H1 (cell line): ENCODE results near the gene UFSP2. TPM values are rescaled to one million over a fixed set of nuclear protein-coding genes. Genes with fewer than 3 reads are reported as not detected.

Source experiments
- CTCF ChIA-PET: fragments of 300-600 bp; sonication (Branson Sonifier 250); formaldehyde crosslinking; loops from one replicate; lab custom pipeline; 2021; ENCODE audit not compliant: partially characterized antibody; lab: Charles Lee
- POLR2A ChIA-PET: fragments of 300-600 bp; sonication (Branson Sonifier 250); formaldehyde crosslinking; loops from one replicate; lab custom pipeline; 2021; ENCODE audit warnings: inconsistent platforms; ENCODE audit not compliant: partially characterized antibody; lab: Charles Lee
- DNase-seq, 2 experiments: peaks; one replicate each; pipeline versions ENCODE4 v3.0.0 to v3.0.0-alpha.2; 2010 to 2022; ENCODE audit warnings: low spot score in 2 of 2, low read depth in 1 of 2, mixed read lengths in 1 of 2
- FAIRE-seq: peaks from 2 replicates; lab custom pipeline; 2011; peaks lifted over from hg19 to GRCh38; lab: Jason Lieb, UNC
- H2AFZ ChIP-seq: 2 replicates; pipeline ENCODE4 v1.8.1; 2012; ENCODE audit warnings: low read length, inconsistent platforms
- H2AK5ac ChIP-seq: 2 replicates; pipeline ENCODE4 v1.6.1; 2013; ENCODE audit warnings: low read depth, low read length
- H2BK120ac ChIP-seq: replicated peaks from 2 replicates; pipeline ENCODE3; 2013; ENCODE audit warnings: low read depth, low read length, inconsistent platforms
- H2BK12ac ChIP-seq: 2 replicates; pipeline ENCODE4 v1.6.1; 2013; ENCODE audit warnings: low read depth, low read length
- H2BK15ac ChIP-seq: 2 replicates; pipeline ENCODE4 v1.6.1; 2013; ENCODE audit warnings: low read length
- H2BK20ac ChIP-seq: 2 replicates; pipeline ENCODE4 v1.6.1; 2013; ENCODE audit warnings: low read length
- H2BK5ac ChIP-seq: 2 replicates; pipeline ENCODE4 v1.6.1; 2013; ENCODE audit warnings: low read depth, low read length
- H3K14ac ChIP-seq: 2 replicates; pipeline ENCODE4 v1.6.1; 2013; ENCODE audit warnings: inconsistent platforms; ENCODE audit not compliant: insufficient read length
- H3K18ac ChIP-seq: 2 replicates; pipeline ENCODE4 v1.6.1; 2013; ENCODE audit warnings: low read length; ENCODE audit errors: extremely low read depth
- H3K23ac ChIP-seq: 2 replicates; pipeline ENCODE4 v1.6.1; 2013; ENCODE audit warnings: inconsistent platforms; ENCODE audit not compliant: insufficient read length
- H3K23me2 ChIP-seq: 2 replicates; pipeline ENCODE4 v1.6.1; 2013; ENCODE audit warnings: low read depth, low read length
- H3K27ac ChIP-seq: 2 replicates; pipeline ENCODE4 v1.6.1; 2011; ENCODE audit warnings: low read depth, low read length, inconsistent platforms
- H3K27me3 ChIP-seq, 4 experiments: replicated peaks in 1 of 4; 1 replicate in 1 of 4; 2 replicates in 3 of 4; pipeline versions ENCODE4 v1.6.1 to v1.8.1; 2011 to 2013; ENCODE audit warnings: low read length in 3 of 4, mild to moderate bottlenecking in 3 of 4, inconsistent platforms in 2 of 4, mixed read lengths in 2 of 4, moderate library complexity in 1 of 4; ENCODE audit not compliant: control insufficient read depth in 3 of 4, insufficient read depth in 3 of 4; ENCODE audit errors: extremely low read depth in 1 of 4
- H3K36me3 ChIP-seq, 4 experiments: 2 replicates each; pipeline versions ENCODE4 v1.6.1 to v1.8.1; 2011 to 2013; ENCODE audit warnings: mild to moderate bottlenecking in 4 of 4, low read length in 3 of 4, moderate library complexity in 2 of 4, control low read depth in 1 of 4, inconsistent platforms in 1 of 4; ENCODE audit not compliant: insufficient read depth in 4 of 4, control insufficient read depth in 2 of 4
- H3K4ac ChIP-seq: replicated peaks from 2 replicates; pipeline ENCODE3; 2013; ENCODE audit warnings: low read length, low read depth, mixed read lengths, inconsistent platforms; ENCODE audit not compliant: insufficient read length
- H3K4me1 ChIP-seq, 4 experiments: replicated peaks in 1 of 4; 1 replicate in 1 of 4; 2 replicates in 3 of 4; pipeline versions ENCODE4 v1.6.1 to v1.8.1; 2011 to 2013; ENCODE audit warnings: low read length in 3 of 4, inconsistent platforms in 2 of 4, mixed read lengths in 1 of 4; ENCODE audit not compliant: insufficient read depth in 4 of 4, control insufficient read depth in 3 of 4
- H3K4me2 ChIP-seq, 2 experiments: 2 replicates each; pipeline versions ENCODE4 v1.6.1 to v1.8.1; 2011 to 2013; ENCODE audit warnings: low read depth in 2 of 2, low read length in 2 of 2, control low read depth in 1 of 2, inconsistent platforms in 1 of 2, mild to moderate bottlenecking in 1 of 2; ENCODE audit not compliant: insufficient read depth in 1 of 2
- H3K4me3 ChIP-seq, 4 experiments: fragments of 200-600, 300-600 bp in 1 of 4; sonication (generic), shearing (Covaris generic), sonication (Bioruptor Twin) in 1 of 4; 2 replicates each; pipeline versions ENCODE4 v1.5.1 to v1.8.1; 2011 to 2016; ENCODE audit warnings: low read length in 4 of 4, low read depth in 3 of 4, control low read depth in 2 of 4, inconsistent platforms in 2 of 4, mild to moderate bottlenecking in 2 of 4, mixed read lengths in 1 of 4, moderate library complexity in 1 of 4; ENCODE audit not compliant: insufficient read depth in 2 of 4; ENCODE audit errors: extremely low read depth in 1 of 4
- H3K56ac ChIP-seq: replicated peaks from 2 replicates; pipeline ENCODE3; 2013; ENCODE audit warnings: low read depth, mild to moderate bottlenecking, mixed read lengths, low read length, inconsistent platforms; ENCODE audit not compliant: insufficient read length
- H3K79me1 ChIP-seq: 2 replicates; pipeline ENCODE4 v1.6.1; 2013; ENCODE audit warnings: low read depth, low read length, control low read depth
- H3K79me2 ChIP-seq, 2 experiments: 2 replicates each; pipeline versions ENCODE4 v1.6.1 to v1.8.1; 2012 to 2013; ENCODE audit warnings: low read length in 2 of 2, mild to moderate bottlenecking in 2 of 2, inconsistent platforms in 1 of 2; ENCODE audit not compliant: insufficient read depth in 2 of 2, control insufficient read depth in 1 of 2
- H3K9ac ChIP-seq, 4 experiments: replicated peaks in 1 of 4; 1 replicate in 1 of 4; 2 replicates in 3 of 4; pipeline versions ENCODE4 v1.6.1 to v1.8.1; 2011 to 2013; ENCODE audit warnings: low read depth in 3 of 4, low read length in 3 of 4, control low read depth in 2 of 4, mild to moderate bottlenecking in 2 of 4, moderate library complexity in 2 of 4, inconsistent platforms in 1 of 4; ENCODE audit errors: extremely low read depth in 1 of 4
- H3K9me3 ChIP-seq, 2 experiments: 2 replicates each; pipeline versions ENCODE4 v1.6.1 to v1.8.1; 2012 to 2013; ENCODE audit warnings: mild to moderate bottlenecking in 2 of 2, moderate library complexity in 2 of 2, control low read depth in 1 of 2, inconsistent platforms in 1 of 2, low read depth in 1 of 2, low read length in 1 of 2, mixed read lengths in 1 of 2; ENCODE audit not compliant: insufficient read depth in 2 of 2
- H4K20me1 ChIP-seq, 2 experiments: replicated peaks in 1 of 2; 2 replicates each; pipeline versions ENCODE3 to v1.8.1; 2011 to 2013; ENCODE audit warnings: inconsistent platforms in 2 of 2, low read length in 2 of 2, mild to moderate bottlenecking in 1 of 2; ENCODE audit not compliant: insufficient read depth in 2 of 2, control insufficient read depth in 1 of 2
- H4K5ac ChIP-seq: 2 replicates; pipeline ENCODE4 v1.6.1; 2013; ENCODE audit warnings: low read length, low read depth, mixed read lengths, inconsistent platforms; ENCODE audit not compliant: insufficient read length
- H4K8ac ChIP-seq: 2 replicates; pipeline ENCODE4 v1.8.0; 2013; ENCODE audit warnings: mild to moderate bottlenecking, moderate library complexity, low read length, inconsistent platforms; ENCODE audit not compliant: insufficient read depth; ENCODE audit errors: extremely low read depth
- H4K91ac ChIP-seq: replicated peaks from 2 replicates; pipeline ENCODE3; 2013; ENCODE audit warnings: low read length, mixed read lengths, inconsistent platforms; ENCODE audit not compliant: insufficient read length
- CTBP2 ChIP-seq: IDR thresholded peaks from 2 replicates; pipeline ENCODE4 v1.7.0; 2011; ENCODE audit warnings: borderline replicate concordance, mild to moderate bottlenecking, moderate library complexity, mixed read lengths, low read length; ENCODE audit not compliant: insufficient read depth, insufficient read length
- JUN ChIP-seq: IDR thresholded peaks from 2 replicates; pipeline ENCODE4 v1.6.1; 2011; ENCODE audit warnings: low read depth, mild to moderate bottlenecking, improper control_type of control experiment, low read length
- KDM4A ChIP-seq: IDR thresholded peaks from one replicate; pipeline ENCODE4 v1.7.1; 2012; ENCODE audit warnings: low read depth, mild to moderate bottlenecking, moderate library complexity, low read length, inconsistent platforms; ENCODE audit not compliant: severe bottlenecking
- POLR2A ChIP-seq, 2 experiments: IDR thresholded peaks; 1 replicate in 1 of 2; 2 replicates in 1 of 2; pipeline ENCODE4 v1.6.1; 2011; ENCODE audit warnings: low read depth in 2 of 2, low read length in 2 of 2, mild to moderate bottlenecking in 2 of 2; ENCODE audit errors: control extremely low read depth in 1 of 2
- POLR2AphosphoS5 ChIP-seq: IDR thresholded peaks from 2 replicates; pipeline ENCODE4 v1.6.1; 2011; ENCODE audit warnings: low read depth, low read length
- RAD21 ChIP-seq, 2 experiments: IDR thresholded peaks in 1 of 2; conservative IDR thresholded peaks in 1 of 2; 2 replicates each; pipeline ENCODE4 v1.6.1; 2011; ENCODE audit warnings: low read depth in 2 of 2, low read length in 2 of 2, improper control_type of control experiment in 1 of 2, inconsistent platforms in 1 of 2, mild to moderate bottlenecking in 1 of 2, moderate library complexity in 1 of 2
- RNF2 ChIP-seq: fragments of 200-900, 300-1000 bp; sonication (generic); IDR thresholded peaks from 2 replicates; pipeline ENCODE4 v1.7.1; 2016; ENCODE audit warnings: borderline replicate concordance, low read depth, mild to moderate bottlenecking, antibody characterized with exemption, low read length; ENCODE audit not compliant: poor library complexity, severe bottlenecking; ENCODE audit errors: missing control alignments
- SAP30 ChIP-seq: fragments of 300-600 bp; sonication (generic); IDR thresholded peaks from 2 replicates; pipeline ENCODE4 v1.7.1; 2012; ENCODE audit warnings: low read length, moderate library complexity, mild to moderate bottlenecking, inconsistent platforms; ENCODE audit not compliant: insufficient read depth, insufficient replicate concordance
- SP2 ChIP-seq: IDR thresholded peaks from 2 replicates; pipeline ENCODE4 v1.6.1; 2012; ENCODE audit warnings: mild to moderate bottlenecking, low read length, inconsistent platforms
- TAF7 ChIP-seq: optimal IDR thresholded peaks from 2 replicates; pipeline ENCODE3; 2011; ENCODE audit warnings: low read depth, mild to moderate bottlenecking, inconsistent platforms, low read length, moderate library complexity, borderline replicate concordance
- ZNF274 ChIP-seq: IDR thresholded peaks from 2 replicates; pipeline ENCODE4 v1.7.0; 2012; ENCODE audit warnings: low read length, borderline replicate concordance; ENCODE audit errors: extremely low read depth
- polyA plus RNA-seq, 7 experiments: library from polyadenylated mRNA; depleted of rRNA in 3 of 7; stranded (reverse) in 5 of 7; unstranded in 2 of 7; fragments of >200 nt in 5 of 7; fragments of 200-250 nt in 2 of 7; gene quantifications; 1 replicate in 5 of 7; 2 replicates in 1 of 7; 4 replicates in 1 of 7; pipeline versions ENCODE4 v1.2.1 to v1.2.3, GENCODE V29; 2011 to 2013; ENCODE audit warnings: missing spikeins in 2 of 7, mixed read lengths in 2 of 7
- total RNA-seq: library from RNA; stranded (reverse); fragmentation: NEBNext Ultra II Directional; extraction: Animal tissue kit (Norgen Biotek cat#: 25700); gene quantifications from 2 replicates; pipeline ENCODE4 v1.2.1, GENCODE V29; 2021
- TF ChIP-seq, protein P1 (sequence below), 3 experiments: IDR thresholded peaks; 1 replicate in 2 of 3; 2 replicates in 1 of 3; pipeline versions ENCODE4 v1.5.1 to v1.6.1; 2011; ENCODE audit warnings: low read length in 3 of 3, mild to moderate bottlenecking in 3 of 3, inconsistent platforms in 2 of 3, low read depth in 1 of 3, moderate library complexity in 1 of 3; ENCODE audit not compliant: insufficient read depth in 1 of 3; ENCODE audit errors: control extremely low read depth in 1 of 3

The UFSP2 gene
- total and polyA plus RNA-seq, 2 of the 8 experiments (the other 6 are each of a cell fraction or from before 2014, with no cell fraction given) = 22.9 to 26.0 TPM

DNA sequence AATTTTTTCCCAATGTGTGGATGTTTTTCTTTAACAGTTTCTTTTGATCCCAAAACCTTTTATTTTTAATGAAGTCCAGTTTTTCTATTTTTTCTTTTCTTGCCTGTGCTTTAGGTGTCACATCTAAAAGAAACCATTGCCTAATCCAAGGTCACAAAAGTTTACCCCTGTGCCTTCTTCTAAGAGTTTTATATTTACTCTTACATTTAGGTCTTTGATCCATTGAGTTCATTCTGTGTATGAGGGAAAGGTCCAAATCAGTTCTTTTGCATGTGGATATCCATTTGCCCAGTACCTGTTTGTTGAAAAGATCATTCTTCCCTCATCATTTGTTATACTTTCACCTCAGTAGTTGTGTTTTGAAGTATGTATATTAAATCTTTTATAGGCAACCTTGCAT, 43.0 kb downstream of the UFSP2 start:
- H4K91ac ChIP-seq = no peak overlapping the region
- POLR2A ChIA-PET = no interaction called here
- no peak for TF ChIP-seq ZNF274
- no peak for TF ChIP-seq RNF2
- TF ChIP-seq, protein P1, sequence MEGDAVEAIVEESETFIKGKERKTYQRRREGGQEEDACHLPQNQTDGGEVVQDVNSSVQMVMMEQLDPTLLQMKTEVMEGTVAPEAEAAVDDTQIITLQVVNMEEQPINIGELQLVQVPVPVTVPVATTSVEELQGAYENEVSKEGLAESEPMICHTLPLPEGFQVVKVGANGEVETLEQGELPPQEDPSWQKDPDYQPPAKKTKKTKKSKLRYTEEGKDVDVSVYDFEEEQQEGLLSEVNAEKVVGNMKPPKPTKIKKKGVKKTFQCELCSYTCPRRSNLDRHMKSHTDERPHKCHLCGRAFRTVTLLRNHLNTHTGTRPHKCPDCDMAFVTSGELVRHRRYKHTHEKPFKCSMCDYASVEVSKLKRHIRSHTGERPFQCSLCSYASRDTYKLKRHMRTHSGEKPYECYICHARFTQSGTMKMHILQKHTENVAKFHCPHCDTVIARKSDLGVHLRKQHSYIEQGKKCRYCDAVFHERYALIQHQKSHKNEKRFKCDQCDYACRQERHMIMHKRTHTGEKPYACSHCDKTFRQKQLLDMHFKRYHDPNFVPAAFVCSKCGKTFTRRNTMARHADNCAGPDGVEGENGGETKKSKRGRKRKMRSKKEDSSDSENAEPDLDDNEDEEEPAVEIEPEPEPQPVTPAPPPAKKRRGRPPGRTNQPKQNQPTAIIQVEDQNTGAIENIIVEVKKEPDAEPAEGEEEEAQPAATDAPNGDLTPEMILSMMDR (IDR thresholded peaks at IDR 0.05; ENCODE audit: control extremely low read depth in 1 of 3, insufficient read depth in 1 of 3, low read depth in 1 of 3, low read length in 3 of 3) = no peak
- no peak for TF ChIP-seq POLR2A (IDR thresholded peaks at IDR 0.05; ENCODE audit: control extremely low read depth in 1 of 2, low read depth in 2 of 2, low read length in 2 of 2)
- no peak for TF ChIP-seq SP2
- no peak for TF ChIP-seq JUN
- no peak for TF ChIP-seq CTBP2
- no peak for TF ChIP-seq RAD21 (IDR thresholded peaks at IDR 0.05 in 1 of 2, conservative IDR thresholded peaks at IDR 0.05 in 1 of 2; ENCODE audit: low read depth in 2 of 2, low read length in 2 of 2)
- no peak for TF ChIP-seq POLR2AphosphoS5
- no peak for TF ChIP-seq TAF7
- no peak for TF ChIP-seq SAP30
- no peak for TF ChIP-seq KDM4A

More for the DNA sequence above, 43.0 kb downstream of the UFSP2 start:
- no peak for DNase-seq
- Histone ChIP-seq H3K18ac (no peak overlapping the region), H2BK12ac (no peak overlapping the region), H2AFZ (no peak overlapping the region), H3K79me2 (no peaks in the 10 kb centered on the region), H2BK5ac (no peak overlapping the region), H3K4ac (no peak overlapping the region), H3K14ac (no peak overlapping the region), H2BK15ac (no peak overlapping the region), H3K23ac (no peak overlapping the region), H3K4me1 (peaks cover 0 to 3% (median 0%) of the 10 kb centered on the region in 4 experiments; a peak in 1 of 7 replicates), H3K23me2 (no peaks in the 10 kb centered on the region; the same call in 1 of the 2 replicates), H4K20me1 (no peaks in the 10 kb centered on the region), H4K8ac (no peak overlapping the region), H3K9me3 (peaks cover 0 to 7% of the 10 kb centered on the region in 2 experiments; a peak in 1 of 4 replicates), H3K4me3 (no peak overlapping the region), H3K79me1 (no peaks in the 10 kb centered on the region), H2BK20ac (no peak overlapping the region), H3K9ac (no peak overlapping the region), H3K27me3 (no peaks in the 10 kb centered on the region), H3K4me2 (no peak overlapping the region), H3K27ac (no peak overlapping the region), H2BK120ac (no peak overlapping the region), H3K36me3 (peaks cover 0 to 4% (median 0%) of the 10 kb centered on the region in 4 experiments; a peak in 1 of 8 replicates), H2AK5ac (no peak overlapping the region), H3K56ac (no peak overlapping the region), H4K5ac (no peak overlapping the region)
- FAIRE-seq = no peak
- CTCF ChIA-PET = no interaction called here
